GM12801 (cell line): ENCODE data around the gene KLK3.

Experiments
- CTCF ChIP-seq: IDR thresholded peaks from one replicate; pipeline ENCODE4 v1.5.1; 2011; ENCODE audit warnings: control low read depth; ENCODE audit not compliant: insufficient read length; ENCODE audit errors: extremely low read depth

Gene KLK3

GRCh38 chr19:50854636-50855410 is at the start of gene KLK3:
Gene KLK3, plus strand, starts transcription at chr19:50854915. Its CDS starts 41 bp downstream, at chr19:50854956.
- no peak for TF ChIP-seq CTCF

GRCh38 chr19:50808856-50809255 is 45.9 kb upstream of the KLK3 start:
- no peak for TF ChIP-seq CTCF

GRCh38 chr19:50812474-50812873 is 42.2 kb upstream of the KLK3 start:
- no peak for TF ChIP-seq CTCF

- TF ChIP-seq CTCF = no peak
Measured at GRCh38 chr19:50814883-50815282, 39.8 kb upstream of the KLK3 start.

- no peak for TF ChIP-seq CTCF
Measured at GRCh38 chr19:50815439-50815838, 39.3 kb upstream of the KLK3 start.

GRCh38 chr19:50817941-50818858 is 36.5 kb upstream of the KLK3 start:
- no peak for TF ChIP-seq CTCF

GRCh38 chr19:50818859-50819472 is 35.7 kb upstream of the KLK3 start:
- no peak for TF ChIP-seq CTCF
